Ishikawa (cell line): ENCODE measurements around the gene NDUFC2.

ENCODE experiments used
- CEBPB ChIP-seq: IDR thresholded peaks from 2 replicates; pipeline ENCODE4 v1.6.1; 2012
- CREB1 ChIP-seq: IDR thresholded peaks from 2 replicates; pipeline ENCODE4 v1.6.1; 2012; ENCODE audit warnings: low read depth
- EP300 ChIP-seq: IDR thresholded peaks from 2 replicates; pipeline ENCODE4 v1.6.1; 2012; ENCODE audit warnings: borderline replicate concordance
- FOXM1 ChIP-seq: IDR thresholded peaks from 2 replicates; pipeline ENCODE4 v1.6.1; 2012; ENCODE audit warnings: low read depth, borderline replicate concordance
- RAD21 ChIP-seq: IDR thresholded peaks from 2 replicates; pipeline ENCODE4 v1.6.1; 2012; ENCODE audit warnings: low read depth
- REST ChIP-seq: IDR thresholded peaks from 2 replicates; pipeline ENCODE4 v1.6.1; 2012; ENCODE audit warnings: low read depth, mild to moderate bottlenecking
- TAF1 ChIP-seq: IDR thresholded peaks from 2 replicates; pipeline ENCODE4 v1.6.1; 2012; ENCODE audit warnings: low read depth, mild to moderate bottlenecking
- TCF12 ChIP-seq: IDR thresholded peaks from 2 replicates; pipeline ENCODE4 v1.6.1; 2012; ENCODE audit warnings: low read depth
- TEAD4 ChIP-seq: IDR thresholded peaks from 2 replicates; pipeline ENCODE4 v1.6.1; 2012
- YY1 ChIP-seq: IDR thresholded peaks from 2 replicates; pipeline ENCODE4 v1.6.1; 2012; ENCODE audit warnings: low read depth
- TF ChIP-seq, protein P1 (sequence below): IDR thresholded peaks from 2 replicates; pipeline ENCODE4 v1.6.1; 2012

- TF ChIP-seq TEAD4 (no peak), EP300 (no peak), YY1 (no peak), FOXM1 (no peak), CEBPB (no peak), TAF1 (no peak), RAD21 (no peak), CREB1 (no peak), TCF12 (no peak), REST (no peak)
- TF ChIP-seq, protein P1, sequence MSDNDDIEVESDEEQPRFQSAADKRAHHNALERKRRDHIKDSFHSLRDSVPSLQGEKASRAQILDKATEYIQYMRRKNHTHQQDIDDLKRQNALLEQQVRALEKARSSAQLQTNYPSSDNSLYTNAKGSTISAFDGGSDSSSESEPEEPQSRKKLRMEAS = no peak
Observed at GRCh38 chr11:78100261-78100660, 20.6 kb upstream of the NDUFC2 start.
